ENCODE results near the gene OPCML.

The OPCML gene

GRCh38 chr11:132850266-132850665 lies 682.0 kb downstream of the OPCML start:
- no peak overlapping the region for H3K27ac ChIP-seq
- no peak for TF ChIP-seq ZFX (IDR thresholded peaks at IDR 0.05; ENCODE audit: borderline replicate concordance)
- no peak for TF ChIP-seq CTCF (IDR thresholded peaks at IDR 0.05)

GRCh38 chr11:132848336-132848735 lies 684.0 kb downstream of the OPCML start:
- TF ChIP-seq ZFX (IDR thresholded peaks at IDR 0.05; ENCODE audit: borderline replicate concordance) (no peak), CTCF (IDR thresholded peaks at IDR 0.05) (no peak)
- H3K27ac ChIP-seq: no peak overlapping the region

GRCh38 chr11:132846075-132846474 lies 686.2 kb downstream of the OPCML start:
- TF ChIP-seq CTCF (IDR thresholded peaks at IDR 0.05): no peak
- TF ChIP-seq ZFX (IDR thresholded peaks at IDR 0.05; ENCODE audit: borderline replicate concordance): no peak
- H3K27ac ChIP-seq: no peak overlapping the region

GRCh38 chr11:132844956-132845696 lies 687.2 kb downstream of the OPCML start:
- no peak for TF ChIP-seq ZFX (IDR thresholded peaks at IDR 0.05; ENCODE audit: borderline replicate concordance)
- TF ChIP-seq CTCF (IDR thresholded peaks at IDR 0.05): no peak
- H3K27ac ChIP-seq: no peak overlapping the region

GRCh38 chr11:132840660-132841059 lies 691.6 kb downstream of the OPCML start:
- H3K27ac ChIP-seq: no peak overlapping the region
- TF ChIP-seq ZFX (IDR thresholded peaks at IDR 0.05; ENCODE audit: borderline replicate concordance): no peak
- TF ChIP-seq CTCF (IDR thresholded peaks at IDR 0.05): no peak

- no peak overlapping the region for H3K27ac ChIP-seq
- TF ChIP-seq CTCF (IDR thresholded peaks at IDR 0.05) (no peak), ZFX (IDR thresholded peaks at IDR 0.05; ENCODE audit: borderline replicate concordance) (no peak)
Observed at GRCh38 chr11:132840191-132840590, 692.1 kb downstream of the OPCML start.

GRCh38 chr11:132839236-132839945 lies 692.9 kb downstream of the OPCML start:
- H3K27ac ChIP-seq: no peak overlapping the region
- TF ChIP-seq CTCF (IDR thresholded peaks at IDR 0.05): no peak
- TF ChIP-seq ZFX (IDR thresholded peaks at IDR 0.05; ENCODE audit: borderline replicate concordance): no peak
